HL-60 (cell line): ENCODE measurements around the gene YARS1.

Experiments
- GABPA ChIP-seq: IDR thresholded peaks from 2 replicates; pipeline ENCODE4 v1.6.1; 2012; ENCODE audit warnings: low read depth
- POLR2AphosphoS5 ChIP-seq: IDR thresholded peaks from 2 replicates; pipeline ENCODE4 v1.6.1; 2012; ENCODE audit warnings: low read depth
- REST ChIP-seq: IDR thresholded peaks from 2 replicates; pipeline ENCODE4 v1.6.1; 2012; ENCODE audit warnings: low read depth; ENCODE audit not compliant: insufficient replicate concordance
- SPI1 ChIP-seq: IDR thresholded peaks from 2 replicates; pipeline ENCODE4 v1.6.1; 2012; ENCODE audit warnings: low read depth, mild to moderate bottlenecking, borderline replicate concordance
- TF ChIP-seq, protein P1 (sequence below): IDR thresholded peaks from one replicate; pipeline ENCODE4 v1.5.1; 2011; ENCODE audit warnings: low read length, control low read depth, inconsistent platforms; ENCODE audit not compliant: insufficient read depth

DNA sequence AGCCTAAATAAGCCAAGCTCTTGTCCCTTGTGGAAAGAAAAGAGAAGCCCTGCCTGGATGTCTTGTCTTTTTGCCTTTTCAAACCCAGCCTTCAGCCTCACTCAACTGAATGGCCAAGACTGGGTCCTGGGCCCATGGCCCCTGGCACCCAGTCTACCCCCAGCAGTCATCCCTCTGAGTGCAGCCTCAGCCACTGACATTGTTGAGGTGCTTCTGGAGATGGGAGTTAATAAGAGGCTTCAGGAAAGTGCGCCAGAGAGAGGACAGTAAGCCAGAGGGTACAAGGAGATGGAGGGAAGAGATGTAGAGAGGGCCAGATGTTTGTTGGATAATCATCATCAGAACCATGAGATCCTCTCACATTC, 46.7 kb upstream of the YARS1 start:
- TF ChIP-seq, protein P1, sequence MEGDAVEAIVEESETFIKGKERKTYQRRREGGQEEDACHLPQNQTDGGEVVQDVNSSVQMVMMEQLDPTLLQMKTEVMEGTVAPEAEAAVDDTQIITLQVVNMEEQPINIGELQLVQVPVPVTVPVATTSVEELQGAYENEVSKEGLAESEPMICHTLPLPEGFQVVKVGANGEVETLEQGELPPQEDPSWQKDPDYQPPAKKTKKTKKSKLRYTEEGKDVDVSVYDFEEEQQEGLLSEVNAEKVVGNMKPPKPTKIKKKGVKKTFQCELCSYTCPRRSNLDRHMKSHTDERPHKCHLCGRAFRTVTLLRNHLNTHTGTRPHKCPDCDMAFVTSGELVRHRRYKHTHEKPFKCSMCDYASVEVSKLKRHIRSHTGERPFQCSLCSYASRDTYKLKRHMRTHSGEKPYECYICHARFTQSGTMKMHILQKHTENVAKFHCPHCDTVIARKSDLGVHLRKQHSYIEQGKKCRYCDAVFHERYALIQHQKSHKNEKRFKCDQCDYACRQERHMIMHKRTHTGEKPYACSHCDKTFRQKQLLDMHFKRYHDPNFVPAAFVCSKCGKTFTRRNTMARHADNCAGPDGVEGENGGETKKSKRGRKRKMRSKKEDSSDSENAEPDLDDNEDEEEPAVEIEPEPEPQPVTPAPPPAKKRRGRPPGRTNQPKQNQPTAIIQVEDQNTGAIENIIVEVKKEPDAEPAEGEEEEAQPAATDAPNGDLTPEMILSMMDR = no peak
- TF ChIP-seq GABPA = no peak
- no peak for TF ChIP-seq POLR2AphosphoS5
- TF ChIP-seq REST = no peak
- no peak for TF ChIP-seq SPI1
